Measurements from ENCODE around the gene PRSS35.

The PRSS35 gene

GRCh38 chr6:83574783-83575182, 62.4 kb downstream of the PRSS35 start:
- H3K27ac ChIP-seq, result no peak overlapping the region
- no peak for TF ChIP-seq CTCF (conservative IDR thresholded peaks at IDR 0.05; ENCODE audit: low read depth)
- POLR2A ChIA-PET (ENCODE audit: low non-redundant PET), result no interaction called here
- no peak for DNase-seq (ENCODE audit: low spot score)
- CTCF ChIA-PET, result no interaction called here
